Stomach (tissue), 4 donors: ENCODE results near the gene RFT1.

ENCODE experiments used
- EP300 ChIP-seq: sonication (generic); formaldehyde crosslinking; IDR thresholded peaks from one replicate; pipeline ENCODE4 v1.6.1; 2017; ENCODE audit warnings: antibody characterized with exemption
- TF ChIP-seq, protein P1 (sequence below), 7 experiments: fragments of 450-650 bp in 4 of 7; fragments of 200-600 bp in 3 of 7; sonication (generic) in 3 of 7; IDR thresholded peaks; one replicate each; pipeline ENCODE4 v1.5.1; 2016 to 2019; ENCODE audit warnings: antibody characterized with exemption in 7 of 7, control low read depth in 2 of 7, mild to moderate bottlenecking in 1 of 7

DNA sequence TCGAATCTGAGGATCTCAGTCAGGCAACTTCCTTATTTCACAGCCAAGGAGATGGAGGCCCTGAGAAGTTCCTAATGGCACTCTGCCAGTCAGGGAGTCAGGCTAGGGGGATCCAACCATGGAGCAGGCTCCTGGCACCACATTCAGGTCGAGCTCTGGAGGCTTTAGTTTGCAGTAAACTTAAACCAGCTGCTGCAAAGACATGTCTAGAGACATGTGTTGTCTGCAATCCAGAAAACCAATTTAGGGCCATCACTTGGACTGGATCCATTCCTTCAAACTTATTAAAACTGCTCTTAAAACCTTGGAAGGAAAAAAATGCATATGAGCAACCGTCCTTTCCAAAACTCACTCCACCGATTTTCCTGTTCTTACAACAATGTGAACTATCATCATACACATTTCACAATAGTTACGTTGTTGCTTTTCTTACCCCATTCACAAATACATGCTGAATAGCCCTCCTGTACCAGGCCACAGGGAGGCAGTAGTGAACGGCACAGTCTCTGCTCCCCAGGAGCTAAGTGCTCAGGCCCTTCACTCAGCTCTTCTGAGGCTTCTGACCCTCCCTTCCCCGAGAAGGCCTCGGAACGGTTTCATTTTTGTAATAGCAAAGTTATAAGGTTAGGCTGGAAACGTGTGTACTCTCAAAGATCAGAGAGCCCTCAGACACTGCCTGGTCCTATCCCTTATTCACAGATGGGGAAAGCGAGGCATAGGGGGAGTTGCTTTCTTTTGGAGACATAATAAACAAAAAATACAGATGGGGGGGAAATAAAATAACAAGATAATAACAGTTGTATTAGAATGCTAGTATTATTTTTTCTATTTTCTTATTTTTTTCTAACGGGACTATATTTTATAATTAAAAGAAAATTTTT, 20.1 kb downstream of the RFT1 start:
- TF ChIP-seq EP300: no peak
- TF ChIP-seq, protein P1, sequence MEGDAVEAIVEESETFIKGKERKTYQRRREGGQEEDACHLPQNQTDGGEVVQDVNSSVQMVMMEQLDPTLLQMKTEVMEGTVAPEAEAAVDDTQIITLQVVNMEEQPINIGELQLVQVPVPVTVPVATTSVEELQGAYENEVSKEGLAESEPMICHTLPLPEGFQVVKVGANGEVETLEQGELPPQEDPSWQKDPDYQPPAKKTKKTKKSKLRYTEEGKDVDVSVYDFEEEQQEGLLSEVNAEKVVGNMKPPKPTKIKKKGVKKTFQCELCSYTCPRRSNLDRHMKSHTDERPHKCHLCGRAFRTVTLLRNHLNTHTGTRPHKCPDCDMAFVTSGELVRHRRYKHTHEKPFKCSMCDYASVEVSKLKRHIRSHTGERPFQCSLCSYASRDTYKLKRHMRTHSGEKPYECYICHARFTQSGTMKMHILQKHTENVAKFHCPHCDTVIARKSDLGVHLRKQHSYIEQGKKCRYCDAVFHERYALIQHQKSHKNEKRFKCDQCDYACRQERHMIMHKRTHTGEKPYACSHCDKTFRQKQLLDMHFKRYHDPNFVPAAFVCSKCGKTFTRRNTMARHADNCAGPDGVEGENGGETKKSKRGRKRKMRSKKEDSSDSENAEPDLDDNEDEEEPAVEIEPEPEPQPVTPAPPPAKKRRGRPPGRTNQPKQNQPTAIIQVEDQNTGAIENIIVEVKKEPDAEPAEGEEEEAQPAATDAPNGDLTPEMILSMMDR (IDR thresholded peaks at IDR 0.05): peak in 4 of 7 experiments; percentile 20 to 46 (median 34)
